Spleen (tissue), 7 donors: Measurements from ENCODE around the gene BNIP3.

ENCODE experiments used
- CTCF ChIP-seq, 11 experiments: fragments of 200-600 bp in 7 of 11; fragments of 450-650 bp in 4 of 11; sonication (generic) in 4 of 11; IDR thresholded peaks in 8 of 11; conservative IDR thresholded peaks in 3 of 11; 1 replicate in 7 of 11; 2 replicates in 4 of 11; pipeline versions ENCODE4 v1.4.0 to v1.8.0; 2016 to 2021; ENCODE audit warnings: antibody characterized with exemption in 11 of 11, inconsistent platforms in 4 of 11, mild to moderate bottlenecking in 1 of 11
- POLR2A ChIP-seq, 3 donors: fragments of 450-650 bp; IDR thresholded peaks; one replicate each; pipeline ENCODE4 v1.5.1; 2017; ENCODE audit warnings: antibody characterized with exemption in 3 of 3, mild to moderate bottlenecking in 1 of 3
- POLR2AphosphoS5 ChIP-seq, 3 donors: sonication (generic); formaldehyde crosslinking; IDR thresholded peaks; one replicate each; pipeline ENCODE4 v1.5.1; 2017; ENCODE audit warnings: antibody characterized with exemption in 3 of 3
- donor health status: DM: no; HTN: no; CAD: no; lungs with moderate emphysema.
- donor health status: DM: no; HTN: no; CAD: no.
- donor health status: DM: no; HTN: no; CAD: no.

- no peak for TF ChIP-seq CTCF (IDR thresholded peaks at IDR 0.05 in 8 of 11, conservative IDR thresholded peaks at IDR 0.05 in 3 of 11)
- no peak for TF ChIP-seq POLR2A (IDR thresholded peaks at IDR 0.05)
- TF ChIP-seq POLR2AphosphoS5 (IDR thresholded peaks at IDR 0.05), result no peak
Measured at GRCh38 chr10:132027423-132027983, 45.8 kb upstream of the BNIP3 start.
